Thyroid gland (tissue), 4 donors: ENCODE data around the gene COMTD1. TPM values are rescaled to one million over a fixed set of nuclear protein-coding genes. Genes with fewer than 3 reads are reported as not detected.
"Not testable (repeated sequence)": the region's sequence is repeated elsewhere in the genome, so short reads cannot be mapped to it uniquely, and the experiment has no call there.

ENCODE experiments used
- DNase-seq, 2 donors: peaks; one replicate each; pipeline ENCODE4 v3.0.0-alpha.2; 2019
- H3K27ac ChIP-seq, 3 donors: fragments of 200-600 bp; sonication (generic); 1 replicate in 2 of 3; 2 replicates in 1 of 3; pipeline ENCODE4 v1.5.1; 2016 to 2019; ENCODE audit warnings: mild to moderate bottlenecking in 1 of 3, moderate library complexity in 1 of 3
- H3K27me3 ChIP-seq: fragments of 200-600 bp; sonication (generic); one replicate; pipeline ENCODE4 v1.5.1; 2019
- H3K36me3 ChIP-seq, 2 donors: fragments of 200-600 bp; sonication (generic); one replicate each; pipeline ENCODE4 v1.5.1; 2016 to 2019
- H3K4me1 ChIP-seq, 2 donors: fragments of 200-600 bp; sonication (generic); one replicate each; pipeline ENCODE4 v1.5.1; 2017 to 2019
- H3K4me3 ChIP-seq, 3 donors: fragments of 200-600 bp; sonication (generic); replicated peaks in 1 of 3; 1 replicate in 2 of 3; 2 replicates in 1 of 3; pipeline ENCODE4 v1.5.1; 2016; ENCODE audit warnings: mild to moderate bottlenecking in 1 of 3
- H3K9me3 ChIP-seq: fragments of 200-600 bp; sonication (generic); one replicate; pipeline ENCODE4 v1.5.1; 2017
- POLR2A ChIP-seq, 2 donors: fragments of 450-650 bp; IDR thresholded peaks; one replicate each; pipeline ENCODE4 v1.6.1; 2017; ENCODE audit warnings: antibody characterized with exemption in 2 of 2, mild to moderate bottlenecking in 2 of 2, moderate library complexity in 1 of 2
- WGBS, 2 donors: methylation state at CpG; one replicate each; pipeline ENCODE4 v1.1.5; 2017; 5-methylcytosine and 5-hydroxymethylcytosine counted together
- intact Hi-C: fragments of 100-400 bp; cut with DNase I; formaldehyde crosslinking; loops from one replicate; pipeline ENCODE4 v1.15.1; 2023
- total RNA-seq, 4 donors: library from RNA; depleted of rRNA; stranded (reverse); fragments of >200 nt; gene quantifications; one replicate each; pipeline ENCODE4 v1.2.3, GENCODE V29; 2016
- TF ChIP-seq, protein P1 (sequence below), 6 experiments: fragments of 200-600 bp in 3 of 6; fragments of 450-650 bp in 3 of 6; sonication (generic) in 3 of 6; IDR thresholded peaks; one replicate each; pipeline ENCODE4 v1.5.1; 2016 to 2019; ENCODE audit warnings: antibody characterized with exemption in 6 of 6, mild to moderate bottlenecking in 2 of 6, inconsistent platforms in 1 of 6, moderate library complexity in 1 of 6

COMTD1 gene
- total RNA-seq, 4 donors from 2014 or later, result 43.4 to 74.0 (median 68.7) TPM

DNA sequence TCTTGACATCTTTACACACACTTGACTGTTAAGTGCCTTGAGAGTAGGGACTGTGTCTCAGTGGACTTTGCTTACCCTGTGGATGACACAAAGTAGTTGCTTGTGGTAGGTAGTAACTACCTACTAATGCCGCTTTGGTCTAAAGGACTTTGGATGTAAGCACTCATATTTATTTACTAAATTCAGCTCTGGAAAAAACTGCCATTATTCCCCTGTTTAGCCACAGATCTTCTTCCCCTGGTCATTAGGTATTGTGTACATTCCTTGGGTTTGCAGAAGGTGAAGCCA, 28.0 kb downstream of the COMTD1 start:
- no peak for TF ChIP-seq POLR2A (IDR thresholded peaks at IDR 0.05)
- TF ChIP-seq, protein P1, sequence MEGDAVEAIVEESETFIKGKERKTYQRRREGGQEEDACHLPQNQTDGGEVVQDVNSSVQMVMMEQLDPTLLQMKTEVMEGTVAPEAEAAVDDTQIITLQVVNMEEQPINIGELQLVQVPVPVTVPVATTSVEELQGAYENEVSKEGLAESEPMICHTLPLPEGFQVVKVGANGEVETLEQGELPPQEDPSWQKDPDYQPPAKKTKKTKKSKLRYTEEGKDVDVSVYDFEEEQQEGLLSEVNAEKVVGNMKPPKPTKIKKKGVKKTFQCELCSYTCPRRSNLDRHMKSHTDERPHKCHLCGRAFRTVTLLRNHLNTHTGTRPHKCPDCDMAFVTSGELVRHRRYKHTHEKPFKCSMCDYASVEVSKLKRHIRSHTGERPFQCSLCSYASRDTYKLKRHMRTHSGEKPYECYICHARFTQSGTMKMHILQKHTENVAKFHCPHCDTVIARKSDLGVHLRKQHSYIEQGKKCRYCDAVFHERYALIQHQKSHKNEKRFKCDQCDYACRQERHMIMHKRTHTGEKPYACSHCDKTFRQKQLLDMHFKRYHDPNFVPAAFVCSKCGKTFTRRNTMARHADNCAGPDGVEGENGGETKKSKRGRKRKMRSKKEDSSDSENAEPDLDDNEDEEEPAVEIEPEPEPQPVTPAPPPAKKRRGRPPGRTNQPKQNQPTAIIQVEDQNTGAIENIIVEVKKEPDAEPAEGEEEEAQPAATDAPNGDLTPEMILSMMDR (IDR thresholded peaks at IDR 0.05), result no peak
- no peak overlapping the region for H3K27ac ChIP-seq
- no peaks in the 10 kb centered on the region for H3K9me3 ChIP-seq
- no peaks in the 10 kb centered on the region for H3K27me3 ChIP-seq
- H3K36me3 ChIP-seq, result peaks cover 0 to 2% of the 10 kb centered on the region in 2 donors
- intact Hi-C loops, result loop anchor here (5.0 kb wide), 1 partner anchor 96 kb away; the partner anchor contains the start of gene SAMD8
- DNase-seq, result no peak
- peaks cover 18 to 23% of the 10 kb centered on the region in 2 donors for H3K4me1 ChIP-seq
- 83 to 100% methylated on average over 1 of the region's 1 CpG for WGBS, 2 donors
- H3K4me3 ChIP-seq, result no peak overlapping the region

DNA sequence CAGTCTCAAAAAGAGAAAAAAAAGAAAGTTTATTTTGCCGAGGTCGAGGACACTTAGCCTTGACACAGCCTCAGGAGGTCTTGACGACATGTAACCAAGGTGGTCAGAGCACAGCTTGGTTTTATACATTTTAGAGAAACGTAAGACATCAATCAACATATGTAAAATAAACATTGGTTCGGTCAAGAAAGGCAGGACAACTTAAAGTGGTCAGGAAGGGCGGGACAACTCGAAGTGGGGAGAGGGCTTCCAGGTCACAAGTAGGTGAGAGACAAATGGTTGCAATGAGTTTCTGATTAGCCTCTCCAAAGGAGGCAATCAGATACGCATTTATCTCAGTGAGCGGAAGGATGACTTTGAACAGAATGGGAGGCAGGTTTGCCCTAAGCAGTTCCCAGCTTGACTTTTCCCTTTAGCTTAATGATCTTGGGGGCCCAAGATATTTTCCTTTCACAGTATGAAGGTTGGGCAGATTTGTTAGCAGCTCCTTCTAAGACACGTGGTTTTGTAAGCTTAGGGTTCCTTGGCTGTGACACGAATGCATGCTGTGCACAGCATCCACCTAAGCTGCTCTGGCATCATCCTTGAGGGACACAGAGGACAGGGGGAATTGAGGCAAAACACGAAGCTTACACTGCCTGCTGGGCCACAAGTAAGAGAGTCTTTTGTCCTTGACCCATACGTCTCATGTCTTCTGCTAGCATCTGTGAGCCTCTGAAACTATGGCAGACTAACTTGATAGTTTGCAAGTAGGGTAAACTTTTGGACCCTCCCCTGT, 28.5 kb downstream of the COMTD1 start:
- Histone ChIP-seq H3K4me1 (peaks cover 16 to 18% of the 10 kb centered on the region in 2 donors), H3K27me3 (no peaks in the 10 kb centered on the region), H3K36me3 (no peaks in the 10 kb centered on the region), H3K27ac (no peak overlapping the region), H3K9me3 (no peaks in the 10 kb centered on the region), H3K4me3 (no peak overlapping the region)
- TF ChIP-seq, protein P1 (IDR thresholded peaks at IDR 0.05), result no peak
- TF ChIP-seq POLR2A (IDR thresholded peaks at IDR 0.05), result no peak
- no peak for DNase-seq
- WGBS, 2 donors, result 48 to 55% methylated on average over 11 to 13 of the region's 13 CpGs
- intact Hi-C loops, result loop anchor here (5.0 kb wide), 1 partner anchor 95 kb away; the partner anchor contains the start of gene SAMD8

DNA sequence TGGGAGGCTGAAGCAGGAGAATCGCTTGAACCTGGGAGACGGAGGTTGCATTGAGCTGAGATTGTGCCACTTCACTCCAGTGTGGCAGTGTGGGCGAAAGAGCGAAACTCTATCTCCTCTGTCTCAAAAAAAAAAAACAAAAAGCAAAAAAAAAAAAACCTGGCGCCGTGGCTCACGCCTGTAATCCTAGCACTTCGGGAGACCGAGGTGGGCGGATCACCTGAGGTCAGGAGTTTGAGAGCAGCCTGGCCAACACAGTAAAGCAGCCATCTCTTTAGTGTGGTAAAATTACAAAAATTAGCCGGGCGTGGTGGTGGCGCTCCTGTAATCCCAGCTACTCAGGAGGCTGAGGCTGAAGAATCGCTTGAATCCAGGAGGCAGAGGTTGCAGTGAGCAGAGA, 29.1 kb downstream of the COMTD1 start:
- H3K9me3 ChIP-seq, H3K36me3 ChIP-seq, H3K4me3 ChIP-seq, H3K27me3 ChIP-seq, H3K27ac ChIP-seq: not testable (repeated sequence)
- DNase-seq, result peak in 1 of 2 donors; percentile 19
- peaks cover 10 to 11% of the 10 kb centered on the region in 2 donors for H3K4me1 ChIP-seq
- intact Hi-C loops, result loop anchor here (5.0 kb wide), 1 partner anchor 94 kb away; the partner anchor contains the start of gene SAMD8
- WGBS, 2 donors, result 52 to 69% methylated on average over 14 of the region's 14 CpGs

DNA sequence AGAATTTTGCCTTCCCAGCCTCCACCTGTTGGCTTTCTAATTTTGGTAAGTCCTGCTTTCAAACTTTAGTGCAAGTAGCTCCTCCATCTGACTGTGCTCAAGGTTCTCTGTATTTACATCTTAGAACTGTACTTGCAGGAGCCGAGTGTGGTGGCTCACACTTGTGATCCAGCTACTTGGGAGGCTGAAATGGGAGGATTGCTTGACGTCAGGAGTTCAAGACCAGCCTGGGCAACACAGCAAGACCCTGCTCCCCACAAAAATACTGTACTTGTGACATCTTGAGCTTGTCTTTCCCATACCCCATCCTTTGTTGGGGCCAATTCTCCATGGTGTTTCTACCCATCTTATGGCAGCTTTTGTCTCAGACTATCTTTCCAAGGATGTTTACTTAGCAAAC, 29.8 kb downstream of the COMTD1 start:
- Histone ChIP-seq H3K4me3 (no peak overlapping the region), H3K27me3 (no peaks in the 10 kb centered on the region), H3K9me3 (no peaks in the 10 kb centered on the region), H3K27ac (no peak overlapping the region), H3K4me1 (peaks cover 8% of the 10 kb centered on the region in 2 donors), H3K36me3 (no peaks in the 10 kb centered on the region)
- no peak for DNase-seq
- intact Hi-C loops, result loop anchor here (5.0 kb wide), 1 partner anchor 94 kb away; the partner anchor contains the start of gene SAMD8
- TF ChIP-seq POLR2A (IDR thresholded peaks at IDR 0.05), result no peak
- TF ChIP-seq, protein P1 (IDR thresholded peaks at IDR 0.05), result no peak
- 92 to 100% methylated on average over 2 of the region's 2 CpGs for WGBS, 2 donors

DNA sequence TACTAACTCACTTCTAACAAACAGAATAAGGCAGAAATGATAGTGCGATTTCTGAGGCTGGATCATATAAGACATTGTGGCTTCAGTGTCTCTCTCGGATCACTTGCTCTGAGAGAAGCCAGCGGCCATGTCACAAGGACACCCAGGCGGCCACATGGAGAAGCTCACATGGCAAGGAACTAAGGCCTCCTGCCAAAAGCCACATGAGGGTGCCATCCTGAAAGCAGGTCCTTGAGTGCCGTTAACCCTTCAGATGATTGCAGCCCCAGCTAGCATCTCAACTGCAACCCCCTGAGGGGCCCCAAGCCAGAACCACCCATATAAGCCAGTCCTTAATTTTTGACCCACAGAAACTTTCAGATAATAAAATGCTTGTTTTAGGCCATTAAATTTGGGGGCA, 32.0 kb downstream of the COMTD1 start:
- no peaks in the 10 kb centered on the region for H3K27me3 ChIP-seq
- 78 to 88% methylated on average over 5 of the region's 5 CpGs for WGBS, 2 donors
- H3K4me1 ChIP-seq, result peaks cover 5 to 8% of the 10 kb centered on the region in 2 donors
- H3K4me3 ChIP-seq, result no peak overlapping the region
- DNase-seq, result peak in 1 of 2 donors; percentile 14
- H3K27ac ChIP-seq, result no peak overlapping the region
- TF ChIP-seq POLR2A (IDR thresholded peaks at IDR 0.05), result no peak
- TF ChIP-seq, protein P1 (IDR thresholded peaks at IDR 0.05), result no peak
- H3K36me3 ChIP-seq, result no peaks in the 10 kb centered on the region
- intact Hi-C loops, result no loop called here
- H3K9me3 ChIP-seq, result no peaks in the 10 kb centered on the region

DNA sequence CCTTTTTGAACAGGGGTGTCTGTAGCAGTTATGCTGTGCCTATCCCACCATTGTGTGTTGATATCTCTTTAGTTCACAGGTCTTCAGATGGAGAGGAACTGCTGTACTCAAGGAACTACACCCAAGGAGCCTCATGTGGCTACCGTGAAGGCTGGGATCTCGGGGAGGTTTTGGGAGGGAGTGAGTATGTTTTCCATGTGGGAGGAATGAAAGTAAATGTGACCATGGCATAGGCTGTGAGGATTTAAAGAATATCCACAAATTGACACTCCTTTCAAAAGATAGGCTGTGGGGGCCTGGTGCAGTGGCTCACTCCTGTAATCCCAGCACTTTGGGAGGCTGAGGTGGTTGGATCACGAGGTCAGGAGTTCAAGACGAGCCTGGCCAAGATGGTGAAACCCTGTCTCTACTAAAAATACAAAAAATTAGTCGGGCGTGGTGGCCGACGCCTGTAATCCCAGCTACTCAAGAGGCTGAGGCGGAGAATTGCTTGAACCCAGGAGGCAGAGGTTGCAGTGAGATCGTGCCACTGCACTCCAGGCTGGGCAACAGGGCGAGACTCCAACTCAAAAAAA, 32.6 kb downstream of the COMTD1 start:
- H3K4me1 ChIP-seq, H3K27ac ChIP-seq, DNase-seq, H3K27me3 ChIP-seq, intact Hi-C loops, H3K36me3 ChIP-seq, H3K9me3 ChIP-seq, H3K4me3 ChIP-seq: not testable (repeated sequence)
- WGBS, 2 donors, result 71 to 75% methylated on average over 11 of the region's 11 CpGs
